HCT116 (cell line): ENCODE measurements around the gene CLSTN1. TPM values are rescaled to one million over a fixed set of nuclear protein-coding genes. Genes with fewer than 3 reads are reported as not detected.

Source experiments
- ATAC-seq: fragments of 200-7000 bp; cut with Tn5 transposase; 2 replicates; pipeline ENCODE4 v1.9.1; 2020; ENCODE audit warnings: mild to moderate bottlenecking, moderate library complexity
- BruUV-seq: library from RNA; stranded (reverse); fragments of 400-500 nt; replicated peaks from 2 replicates; lab custom pipeline; 2021; lab: Mats Ljungman, UMichigan
- CTCF ChIA-PET: fragments of 300-600 bp; sonication (Branson Sonifier 250); formaldehyde crosslinking; loops from one replicate; lab custom pipeline; 2021; ENCODE audit warnings: antibody characterized with exemption; lab: Charles Lee
- POLR2A ChIA-PET: fragments of 300-600, 350-600 bp; sonication (Branson Sonifier 250); formaldehyde crosslinking; loops from one replicate; lab custom pipeline; 2021; ENCODE audit warnings: antibody characterized with exemption; lab: Charles Lee
- RAD21 ChIA-PET, 2 experiments: fragments of 300-600 bp; sonication (Branson Sonifier 250); formaldehyde crosslinking; loops; one replicate each; lab custom pipeline; 2023; ENCODE audit warnings: low total read pairs in 2 of 2; ENCODE audit not compliant: uncharacterized antibody in 2 of 2, unreplicated experiment in 2 of 2, low non-redundant PET in 1 of 2; lab: Charles Lee
- DNase-seq: peaks from one replicate; pipeline ENCODE4 v3.0.0-alpha.2; 2010; ENCODE audit warnings: low read depth, low spot score
- H2AFZ ChIP-seq: fragments of 200-600 bp; shearing (Covaris generic), sonication (generic); 2 replicates; pipeline ENCODE4 v1.6.1; 2017; ENCODE audit warnings: low read depth, mixed run types, mixed read lengths, antibody characterized with exemption, low read length; ENCODE audit not compliant: poor library complexity, severe bottlenecking
- H3K27ac ChIP-seq: 2 replicates; pipeline ENCODE4 v1.5.1; 2012; ENCODE audit warnings: low read depth, low read length
- H3K27me3 ChIP-seq: fragments of 200-600 bp; sonication (generic); 2 replicates; pipeline ENCODE4 v1.6.1; 2016; ENCODE audit warnings: mixed run types, low read length, mixed read lengths; ENCODE audit not compliant: insufficient read depth
- H3K36me3 ChIP-seq, 2 experiments: fragments of 200-500 bp in 1 of 2; fragments of 200-600 bp in 1 of 2; sonication (Bioruptor generic) in 1 of 2; sonication (generic) in 1 of 2; 2 replicates each; pipeline versions ENCODE4 v1.5.1 to v1.6.1; 2014 to 2016; ENCODE audit warnings: low read length in 2 of 2, inconsistent platforms in 1 of 2, mixed read lengths in 1 of 2, mixed run types in 1 of 2; ENCODE audit not compliant: insufficient read depth in 2 of 2, control insufficient read depth in 1 of 2
- H3K4me1 ChIP-seq, 2 experiments: fragments of 200-600 bp in 1 of 2; sonication (generic) in 1 of 2; 2 replicates each; pipeline versions ENCODE4 v1.5.1 to v1.6.1; 2012 to 2017; ENCODE audit warnings: low read length in 2 of 2, inconsistent platforms in 1 of 2, mild to moderate bottlenecking in 1 of 2, mixed read lengths in 1 of 2, mixed run types in 1 of 2, moderate library complexity in 1 of 2; ENCODE audit not compliant: insufficient read depth in 2 of 2, control insufficient read depth in 1 of 2
- H3K4me2 ChIP-seq: fragments of 200-600 bp; sonication (generic); 2 replicates; pipeline ENCODE4 v1.6.1; 2017; ENCODE audit warnings: mixed run types, low read length, mixed read lengths
- H3K4me3 ChIP-seq, 2 experiments: fragments of 200-600 bp in 1 of 2; sonication (generic) in 1 of 2; replicated peaks in 1 of 2; 2 replicates each; pipeline ENCODE4 v1.5.1; 2011 to 2016; ENCODE audit warnings: low read length in 2 of 2, control low read depth in 1 of 2, low read depth in 1 of 2, mild to moderate bottlenecking in 1 of 2, mixed read lengths in 1 of 2, mixed run types in 1 of 2
- H3K79me2 ChIP-seq: fragments of 200-600 bp; sonication (generic); 2 replicates; pipeline ENCODE4 v1.6.1; 2017; ENCODE audit warnings: mild to moderate bottlenecking, mixed run types, low read length, moderate library complexity, mixed read lengths; ENCODE audit not compliant: insufficient read depth
- H3K9ac ChIP-seq: fragments of 200-600 bp; sonication (generic); 2 replicates; pipeline ENCODE4 v1.6.1; 2016; ENCODE audit warnings: low read length, mixed read lengths
- H3K9me2 ChIP-seq: fragments of 200-600 bp; sonication (generic), shearing (Covaris generic); 2 replicates; pipeline ENCODE4 v1.6.1; 2017; ENCODE audit warnings: mixed run types, mild to moderate bottlenecking, moderate library complexity; ENCODE audit not compliant: insufficient read depth
- H3K9me3 ChIP-seq, 2 experiments: fragments of 200-500 bp in 1 of 2; fragments of 200-600 bp in 1 of 2; sonication (Bioruptor generic) in 1 of 2; sonication (generic) in 1 of 2; 2 replicates each; pipeline ENCODE4 v1.6.1; 2014 to 2017; ENCODE audit warnings: low read length in 2 of 2, mixed read lengths in 2 of 2, inconsistent platforms in 1 of 2, low read depth in 1 of 2, mild to moderate bottlenecking in 1 of 2, mixed run types in 1 of 2, moderate library complexity in 1 of 2; ENCODE audit not compliant: control insufficient read depth in 1 of 2, insufficient read depth in 1 of 2
- H4K20me1 ChIP-seq: fragments of 200-600 bp; sonication (generic), shearing (Covaris generic); 2 replicates; pipeline ENCODE4 v1.6.1; 2017; ENCODE audit warnings: mixed run types, mild to moderate bottlenecking, moderate library complexity; ENCODE audit not compliant: insufficient read depth
- CBX3 ChIP-seq: IDR thresholded peaks from 2 replicates; pipeline ENCODE4 v1.6.1; 2012; ENCODE audit warnings: low read depth
- EGR1 ChIP-seq: IDR thresholded peaks from 2 replicates; pipeline ENCODE4 v1.6.1; 2012; ENCODE audit warnings: low read depth
- ELF1 ChIP-seq: IDR thresholded peaks from 2 replicates; pipeline ENCODE4 v1.6.1; 2012; ENCODE audit warnings: low read depth, borderline replicate concordance
- EZH2phosphoT487 ChIP-seq: fragments of 200-600 bp; IDR thresholded peaks from 2 replicates; pipeline ENCODE4 v1.6.1; 2018; ENCODE audit warnings: antibody characterized with exemption, borderline replicate concordance
- FOSL1 ChIP-seq: IDR thresholded peaks from 2 replicates; pipeline ENCODE4 v1.6.1; 2012; ENCODE audit warnings: low read depth
- POLR2A ChIP-seq: IDR thresholded peaks from 2 replicates; pipeline ENCODE4 v1.7.0; 2011; ENCODE audit warnings: borderline replicate concordance; ENCODE audit not compliant: insufficient read depth, insufficient read length; ENCODE audit errors: extremely low read depth
- POLR2AphosphoS5 ChIP-seq: IDR thresholded peaks from 2 replicates; pipeline ENCODE4 v1.6.1; 2011; ENCODE audit warnings: mild to moderate bottlenecking, low read depth, low read length, moderate library complexity
- RAD21 ChIP-seq: IDR thresholded peaks from 2 replicates; pipeline ENCODE4 v1.6.1; 2012; ENCODE audit warnings: low read depth, mild to moderate bottlenecking
- SIN3A ChIP-seq: IDR thresholded peaks from 2 replicates; pipeline ENCODE4 v1.6.1; 2012; ENCODE audit warnings: low read depth
- SRF ChIP-seq: IDR thresholded peaks from 2 replicates; pipeline ENCODE4 v1.6.1; 2012; ENCODE audit warnings: low read depth
- TCF7L2 ChIP-seq: IDR thresholded peaks from 2 replicates; pipeline ENCODE4 v1.7.0; 2011; ENCODE audit warnings: borderline replicate concordance, inconsistent platforms; ENCODE audit not compliant: insufficient read depth, insufficient read length; ENCODE audit errors: extremely low read depth
- YY1 ChIP-seq: IDR thresholded peaks from 2 replicates; pipeline ENCODE4 v1.6.1; 2011; ENCODE audit warnings: low read length, low read depth, moderate library complexity, mild to moderate bottlenecking; ENCODE audit not compliant: insufficient replicate concordance; ENCODE audit errors: extremely low read depth
- ZNF274 ChIP-seq: fragments of 200-500 bp; sonication (Bioruptor generic); IDR thresholded peaks from 2 replicates; pipeline ENCODE4 v1.6.1; 2014; ENCODE audit warnings: mild to moderate bottlenecking, low read depth, low read length, inconsistent platforms
- intact Hi-C: fragments of 100-400 bp; cut with micrococcal nuclease; formaldehyde crosslinking; loops from 2 replicates; pipeline ENCODE4 v1.10.0; 2022
- total RNA-seq: library from RNA; stranded (reverse); gene quantifications from one replicate; pipeline ENCODE4 v1.2.1, GENCODE V29; 2021; ENCODE audit not compliant: unreplicated experiment
- TF ChIP-seq, protein P1 (sequence below): IDR thresholded peaks from 2 replicates; pipeline ENCODE4 v1.6.1; 2012
- TF ChIP-seq, protein P2 (sequence below): IDR thresholded peaks from 2 replicates; pipeline ENCODE4 v1.6.1; 2012; ENCODE audit warnings: low read depth
- TF ChIP-seq, protein P3 (sequence below), 3 experiments: fragments of 200-600 bp in 1 of 3; sonication (generic) in 1 of 3; IDR thresholded peaks in 2 of 3; conservative IDR thresholded peaks in 1 of 3; 2 replicates each; pipeline ENCODE4 v1.5.1; 2012 to 2017; ENCODE audit warnings: low read depth in 2 of 3, low read length in 2 of 3, antibody characterized with exemption in 1 of 3, borderline replicate concordance in 1 of 3, control low read depth in 1 of 3, mild to moderate bottlenecking in 1 of 3, mixed read lengths in 1 of 3, mixed run types in 1 of 3, moderate library complexity in 1 of 3; ENCODE audit not compliant: insufficient read depth in 1 of 3
- TF ChIP-seq, protein P4 (sequence below): IDR thresholded peaks from 2 replicates; pipeline ENCODE4 v1.6.1; 2012

The CLSTN1 gene
- total RNA-seq, 1 experiment from 2014 or later = 113 TPM

DNA sequence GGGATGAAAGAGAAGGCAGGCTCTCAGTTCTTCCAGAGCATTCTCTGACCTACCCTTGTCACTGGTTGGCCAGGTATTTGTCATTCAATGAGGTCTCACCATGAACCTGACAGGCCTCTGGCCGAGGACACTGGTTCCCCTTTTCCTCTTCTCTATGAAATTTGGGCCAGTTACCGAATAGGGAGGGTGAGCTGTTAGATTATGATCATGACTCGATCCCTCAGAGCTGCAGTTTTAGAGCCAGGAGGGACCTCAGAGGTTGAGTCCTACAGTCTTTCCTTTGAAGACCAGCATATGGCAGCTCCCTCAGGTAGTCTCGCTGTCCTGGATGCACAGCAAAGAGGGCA is 29.5 kb upstream of the CLSTN1 start (continued):
- TF ChIP-seq, protein P1, sequence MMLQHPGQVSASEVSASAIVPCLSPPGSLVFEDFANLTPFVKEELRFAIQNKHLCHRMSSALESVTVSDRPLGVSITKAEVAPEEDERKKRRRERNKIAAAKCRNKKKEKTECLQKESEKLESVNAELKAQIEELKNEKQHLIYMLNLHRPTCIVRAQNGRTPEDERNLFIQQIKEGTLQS = no peak
- TF ChIP-seq ELF1 (no peak), EZH2phosphoT487 (no peak), SIN3A (no peak), CBX3 (no peak), FOSL1 (no peak), POLR2AphosphoS5 (no peak)
- TF ChIP-seq, protein P2, sequence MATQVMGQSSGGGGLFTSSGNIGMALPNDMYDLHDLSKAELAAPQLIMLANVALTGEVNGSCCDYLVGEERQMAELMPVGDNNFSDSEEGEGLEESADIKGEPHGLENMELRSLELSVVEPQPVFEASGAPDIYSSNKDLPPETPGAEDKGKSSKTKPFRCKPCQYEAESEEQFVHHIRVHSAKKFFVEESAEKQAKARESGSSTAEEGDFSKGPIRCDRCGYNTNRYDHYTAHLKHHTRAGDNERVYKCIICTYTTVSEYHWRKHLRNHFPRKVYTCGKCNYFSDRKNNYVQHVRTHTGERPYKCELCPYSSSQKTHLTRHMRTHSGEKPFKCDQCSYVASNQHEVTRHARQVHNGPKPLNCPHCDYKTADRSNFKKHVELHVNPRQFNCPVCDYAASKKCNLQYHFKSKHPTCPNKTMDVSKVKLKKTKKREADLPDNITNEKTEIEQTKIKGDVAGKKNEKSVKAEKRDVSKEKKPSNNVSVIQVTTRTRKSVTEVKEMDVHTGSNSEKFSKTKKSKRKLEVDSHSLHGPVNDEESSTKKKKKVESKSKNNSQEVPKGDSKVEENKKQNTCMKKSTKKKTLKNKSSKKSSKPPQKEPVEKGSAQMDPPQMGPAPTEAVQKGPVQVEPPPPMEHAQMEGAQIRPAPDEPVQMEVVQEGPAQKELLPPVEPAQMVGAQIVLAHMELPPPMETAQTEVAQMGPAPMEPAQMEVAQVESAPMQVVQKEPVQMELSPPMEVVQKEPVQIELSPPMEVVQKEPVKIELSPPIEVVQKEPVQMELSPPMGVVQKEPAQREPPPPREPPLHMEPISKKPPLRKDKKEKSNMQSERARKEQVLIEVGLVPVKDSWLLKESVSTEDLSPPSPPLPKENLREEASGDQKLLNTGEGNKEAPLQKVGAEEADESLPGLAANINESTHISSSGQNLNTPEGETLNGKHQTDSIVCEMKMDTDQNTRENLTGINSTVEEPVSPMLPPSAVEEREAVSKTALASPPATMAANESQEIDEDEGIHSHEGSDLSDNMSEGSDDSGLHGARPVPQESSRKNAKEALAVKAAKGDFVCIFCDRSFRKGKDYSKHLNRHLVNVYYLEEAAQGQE = no peak

DNA sequence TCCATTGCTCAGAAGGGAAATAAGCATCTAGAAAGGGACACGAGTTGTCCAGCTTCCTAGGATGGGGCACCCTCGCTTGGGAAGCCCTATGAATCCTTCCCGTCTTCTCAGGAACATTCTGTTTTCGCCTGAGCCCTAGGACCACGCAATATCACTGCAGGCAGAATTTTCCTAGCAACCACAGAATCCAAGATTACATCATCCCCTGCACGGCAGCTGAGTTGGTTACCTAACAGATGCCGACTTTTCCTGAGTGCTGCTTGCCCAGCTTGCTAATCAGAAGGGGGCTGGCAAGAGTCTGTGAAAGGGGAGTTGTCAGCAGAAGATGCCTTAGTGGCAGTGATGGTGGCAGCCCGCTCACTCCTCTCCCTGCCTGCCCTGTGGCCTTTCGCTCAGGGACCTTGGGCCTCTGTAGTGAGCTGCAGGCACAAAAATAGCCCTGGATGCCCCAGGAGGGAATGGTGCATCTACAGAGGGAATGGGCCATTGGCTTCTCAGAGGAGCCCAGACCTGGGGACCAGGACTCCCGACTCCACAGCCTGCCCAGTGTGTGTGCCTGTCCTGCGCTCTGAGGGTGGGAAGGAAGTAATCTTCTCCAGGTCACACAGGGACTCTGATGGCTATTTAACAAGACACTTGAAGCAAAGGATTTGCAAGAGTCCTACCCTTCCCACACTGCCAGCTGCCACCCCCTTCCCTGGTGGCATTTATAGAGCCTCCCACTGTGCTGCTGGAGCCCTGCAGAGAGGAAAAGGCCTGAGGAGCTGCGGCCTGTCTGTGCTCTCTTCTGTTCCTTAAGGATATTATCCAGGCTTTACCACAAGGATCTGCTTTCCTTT is 28.9 kb upstream of the CLSTN1 start:
- no peaks in the 10 kb centered on the region for H3K79me2 ChIP-seq
- peaks cover 0 to 7% of the 10 kb centered on the region in 2 experiments; a peak in 1 of 4 replicates for H3K9me3 ChIP-seq
- BruUV-seq = no TSS peak
- no peaks in the 10 kb centered on the region for H3K4me1 ChIP-seq
- H3K36me3 ChIP-seq = no peaks in the 10 kb centered on the region
- DNase-seq = no peak
- ATAC-seq = no peak
- POLR2A ChIA-PET = no interaction called here
- no peaks in the 10 kb centered on the region for H3K9me2 ChIP-seq
- RAD21 ChIA-PET = no interaction called here
- no peak overlapping the region for H2AFZ ChIP-seq
- H3K4me3 ChIP-seq = no peak overlapping the region
- intact Hi-C loops = no loop called here
- CTCF ChIA-PET = no interaction called here
- H4K20me1 ChIP-seq = no peaks in the 10 kb centered on the region
- H3K9ac ChIP-seq = no peak overlapping the region
- no peak overlapping the region for H3K27ac ChIP-seq
- H3K27me3 ChIP-seq = no peaks in the 10 kb centered on the region
- H3K4me2 ChIP-seq = no peak overlapping the region
- TF ChIP-seq SRF (no peak), POLR2AphosphoS5 (no peak), EZH2phosphoT487 (no peak), TCF7L2 (no peak), YY1 (no peak), FOSL1 (no peak), EGR1 (no peak), POLR2A (no peak), ZNF274 (no peak), CBX3 (no peak), RAD21 (no peak)
- TF ChIP-seq, protein P1 = no peak
- TF ChIP-seq, protein P3, sequence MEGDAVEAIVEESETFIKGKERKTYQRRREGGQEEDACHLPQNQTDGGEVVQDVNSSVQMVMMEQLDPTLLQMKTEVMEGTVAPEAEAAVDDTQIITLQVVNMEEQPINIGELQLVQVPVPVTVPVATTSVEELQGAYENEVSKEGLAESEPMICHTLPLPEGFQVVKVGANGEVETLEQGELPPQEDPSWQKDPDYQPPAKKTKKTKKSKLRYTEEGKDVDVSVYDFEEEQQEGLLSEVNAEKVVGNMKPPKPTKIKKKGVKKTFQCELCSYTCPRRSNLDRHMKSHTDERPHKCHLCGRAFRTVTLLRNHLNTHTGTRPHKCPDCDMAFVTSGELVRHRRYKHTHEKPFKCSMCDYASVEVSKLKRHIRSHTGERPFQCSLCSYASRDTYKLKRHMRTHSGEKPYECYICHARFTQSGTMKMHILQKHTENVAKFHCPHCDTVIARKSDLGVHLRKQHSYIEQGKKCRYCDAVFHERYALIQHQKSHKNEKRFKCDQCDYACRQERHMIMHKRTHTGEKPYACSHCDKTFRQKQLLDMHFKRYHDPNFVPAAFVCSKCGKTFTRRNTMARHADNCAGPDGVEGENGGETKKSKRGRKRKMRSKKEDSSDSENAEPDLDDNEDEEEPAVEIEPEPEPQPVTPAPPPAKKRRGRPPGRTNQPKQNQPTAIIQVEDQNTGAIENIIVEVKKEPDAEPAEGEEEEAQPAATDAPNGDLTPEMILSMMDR (IDR thresholded peaks at IDR 0.05 in 2 of 3, conservative IDR thresholded peaks at IDR 0.05 in 1 of 3; ENCODE audit: borderline replicate concordance in 1 of 3, insufficient read depth in 1 of 3, low read depth in 2 of 3, low read length in 2 of 3) = no peak
- TF ChIP-seq, protein P4, sequence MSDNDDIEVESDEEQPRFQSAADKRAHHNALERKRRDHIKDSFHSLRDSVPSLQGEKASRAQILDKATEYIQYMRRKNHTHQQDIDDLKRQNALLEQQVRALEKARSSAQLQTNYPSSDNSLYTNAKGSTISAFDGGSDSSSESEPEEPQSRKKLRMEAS = no peak
